Fibroblast of lung (primary cell): ENCODE data around the gene IL1RAPL2.

Experiments used
- EZH2 ChIP-seq: IDR thresholded peaks from 2 replicates; pipeline ENCODE4 v1.5.1; 2012; ENCODE audit warnings: low read length, control low read depth, mild to moderate bottlenecking; ENCODE audit errors: missing control alignments
- TF ChIP-seq, protein P1 (sequence below), 2 donors: IDR thresholded peaks in 1 of 2; conservative IDR thresholded peaks in 1 of 2; 1 replicate in 1 of 2; 2 replicates in 1 of 2; pipeline ENCODE4 v1.5.1; 2011 to 2012; ENCODE audit warnings: low read length in 2 of 2, control low read depth in 1 of 2, inconsistent platforms in 1 of 2, low read depth in 1 of 2, mild to moderate bottlenecking in 1 of 2

DNA sequence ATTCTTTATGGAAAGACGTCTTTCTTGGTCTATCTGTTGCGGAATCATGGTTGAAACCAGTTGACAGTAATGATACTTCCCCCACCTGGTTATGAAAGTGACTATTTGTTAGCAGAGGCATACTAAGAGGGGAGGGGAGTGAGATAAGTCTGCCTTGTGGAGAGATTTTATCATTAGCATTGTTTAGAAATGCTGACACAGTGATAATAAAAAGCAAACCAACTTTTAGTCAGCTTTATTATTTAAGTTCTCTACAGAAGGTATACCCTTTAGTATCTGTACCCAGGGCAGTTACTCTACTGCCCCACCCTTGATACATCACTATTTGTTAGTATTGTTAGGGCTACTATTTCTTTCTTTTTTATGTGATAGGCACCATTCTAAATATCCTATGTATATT lies 26.9 kb upstream of the IL1RAPL2 start:
- no peak for TF ChIP-seq EZH2
- TF ChIP-seq, protein P1, sequence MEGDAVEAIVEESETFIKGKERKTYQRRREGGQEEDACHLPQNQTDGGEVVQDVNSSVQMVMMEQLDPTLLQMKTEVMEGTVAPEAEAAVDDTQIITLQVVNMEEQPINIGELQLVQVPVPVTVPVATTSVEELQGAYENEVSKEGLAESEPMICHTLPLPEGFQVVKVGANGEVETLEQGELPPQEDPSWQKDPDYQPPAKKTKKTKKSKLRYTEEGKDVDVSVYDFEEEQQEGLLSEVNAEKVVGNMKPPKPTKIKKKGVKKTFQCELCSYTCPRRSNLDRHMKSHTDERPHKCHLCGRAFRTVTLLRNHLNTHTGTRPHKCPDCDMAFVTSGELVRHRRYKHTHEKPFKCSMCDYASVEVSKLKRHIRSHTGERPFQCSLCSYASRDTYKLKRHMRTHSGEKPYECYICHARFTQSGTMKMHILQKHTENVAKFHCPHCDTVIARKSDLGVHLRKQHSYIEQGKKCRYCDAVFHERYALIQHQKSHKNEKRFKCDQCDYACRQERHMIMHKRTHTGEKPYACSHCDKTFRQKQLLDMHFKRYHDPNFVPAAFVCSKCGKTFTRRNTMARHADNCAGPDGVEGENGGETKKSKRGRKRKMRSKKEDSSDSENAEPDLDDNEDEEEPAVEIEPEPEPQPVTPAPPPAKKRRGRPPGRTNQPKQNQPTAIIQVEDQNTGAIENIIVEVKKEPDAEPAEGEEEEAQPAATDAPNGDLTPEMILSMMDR (conservative IDR thresholded peaks at IDR 0.05 in 1 of 2, IDR thresholded peaks at IDR 0.05 in 1 of 2; ENCODE audit: low read depth in 1 of 2, low read length in 2 of 2) = no peak
